HCT116 (cell line): ENCODE measurements around the gene NFATC3. TPM values are rescaled to one million over a fixed set of nuclear protein-coding genes. Genes with fewer than 3 reads are reported as not detected.

Experiments used
- ATAC-seq: fragments of 200-7000 bp; cut with Tn5 transposase; 2 replicates; pipeline ENCODE4 v1.9.1; 2020; ENCODE audit warnings: mild to moderate bottlenecking, moderate library complexity
- BruUV-seq: library from RNA; stranded (reverse); fragments of 400-500 nt; replicated peaks from 2 replicates; lab custom pipeline; 2021; lab: Mats Ljungman, UMichigan
- CTCF ChIA-PET: fragments of 300-600 bp; sonication (Branson Sonifier 250); formaldehyde crosslinking; loops from one replicate; lab custom pipeline; 2021; ENCODE audit warnings: antibody characterized with exemption; lab: Charles Lee
- POLR2A ChIA-PET: fragments of 300-600, 350-600 bp; sonication (Branson Sonifier 250); formaldehyde crosslinking; loops from one replicate; lab custom pipeline; 2021; ENCODE audit warnings: antibody characterized with exemption; lab: Charles Lee
- RAD21 ChIA-PET, 2 experiments: fragments of 300-600 bp; sonication (Branson Sonifier 250); formaldehyde crosslinking; loops; one replicate each; lab custom pipeline; 2023; ENCODE audit warnings: low total read pairs in 2 of 2; ENCODE audit not compliant: uncharacterized antibody in 2 of 2, unreplicated experiment in 2 of 2, low non-redundant PET in 1 of 2; lab: Charles Lee
- DNase-seq: peaks from one replicate; pipeline ENCODE4 v3.0.0-alpha.2; 2010; ENCODE audit warnings: low read depth, low spot score
- H2AFZ ChIP-seq: fragments of 200-600 bp; shearing (Covaris generic), sonication (generic); 2 replicates; pipeline ENCODE4 v1.6.1; 2017; ENCODE audit warnings: low read depth, mixed run types, mixed read lengths, antibody characterized with exemption, low read length; ENCODE audit not compliant: poor library complexity, severe bottlenecking
- H3K27ac ChIP-seq: 2 replicates; pipeline ENCODE4 v1.5.1; 2012; ENCODE audit warnings: low read depth, low read length
- H3K27me3 ChIP-seq: fragments of 200-600 bp; sonication (generic); 2 replicates; pipeline ENCODE4 v1.6.1; 2016; ENCODE audit warnings: mixed run types, low read length, mixed read lengths; ENCODE audit not compliant: insufficient read depth
- H3K36me3 ChIP-seq, 2 experiments: fragments of 200-500 bp in 1 of 2; fragments of 200-600 bp in 1 of 2; sonication (Bioruptor generic) in 1 of 2; sonication (generic) in 1 of 2; 2 replicates each; pipeline versions ENCODE4 v1.5.1 to v1.6.1; 2014 to 2016; ENCODE audit warnings: low read length in 2 of 2, inconsistent platforms in 1 of 2, mixed read lengths in 1 of 2, mixed run types in 1 of 2; ENCODE audit not compliant: insufficient read depth in 2 of 2, control insufficient read depth in 1 of 2
- H3K4me1 ChIP-seq, 2 experiments: fragments of 200-600 bp in 1 of 2; sonication (generic) in 1 of 2; 2 replicates each; pipeline versions ENCODE4 v1.5.1 to v1.6.1; 2012 to 2017; ENCODE audit warnings: low read length in 2 of 2, inconsistent platforms in 1 of 2, mild to moderate bottlenecking in 1 of 2, mixed read lengths in 1 of 2, mixed run types in 1 of 2, moderate library complexity in 1 of 2; ENCODE audit not compliant: insufficient read depth in 2 of 2, control insufficient read depth in 1 of 2
- H3K4me2 ChIP-seq: fragments of 200-600 bp; sonication (generic); 2 replicates; pipeline ENCODE4 v1.6.1; 2017; ENCODE audit warnings: mixed run types, low read length, mixed read lengths
- H3K4me3 ChIP-seq, 2 experiments: fragments of 200-600 bp in 1 of 2; sonication (generic) in 1 of 2; replicated peaks in 1 of 2; 2 replicates each; pipeline ENCODE4 v1.5.1; 2011 to 2016; ENCODE audit warnings: low read length in 2 of 2, control low read depth in 1 of 2, low read depth in 1 of 2, mild to moderate bottlenecking in 1 of 2, mixed read lengths in 1 of 2, mixed run types in 1 of 2
- H3K79me2 ChIP-seq: fragments of 200-600 bp; sonication (generic); 2 replicates; pipeline ENCODE4 v1.6.1; 2017; ENCODE audit warnings: mild to moderate bottlenecking, mixed run types, low read length, moderate library complexity, mixed read lengths; ENCODE audit not compliant: insufficient read depth
- H3K9ac ChIP-seq: fragments of 200-600 bp; sonication (generic); 2 replicates; pipeline ENCODE4 v1.6.1; 2016; ENCODE audit warnings: low read length, mixed read lengths
- H3K9me2 ChIP-seq: fragments of 200-600 bp; sonication (generic), shearing (Covaris generic); 2 replicates; pipeline ENCODE4 v1.6.1; 2017; ENCODE audit warnings: mixed run types, mild to moderate bottlenecking, moderate library complexity; ENCODE audit not compliant: insufficient read depth
- H3K9me3 ChIP-seq, 2 experiments: fragments of 200-500 bp in 1 of 2; fragments of 200-600 bp in 1 of 2; sonication (Bioruptor generic) in 1 of 2; sonication (generic) in 1 of 2; 2 replicates each; pipeline ENCODE4 v1.6.1; 2014 to 2017; ENCODE audit warnings: low read length in 2 of 2, mixed read lengths in 2 of 2, inconsistent platforms in 1 of 2, low read depth in 1 of 2, mild to moderate bottlenecking in 1 of 2, mixed run types in 1 of 2, moderate library complexity in 1 of 2; ENCODE audit not compliant: control insufficient read depth in 1 of 2, insufficient read depth in 1 of 2
- H4K20me1 ChIP-seq: fragments of 200-600 bp; sonication (generic), shearing (Covaris generic); 2 replicates; pipeline ENCODE4 v1.6.1; 2017; ENCODE audit warnings: mixed run types, mild to moderate bottlenecking, moderate library complexity; ENCODE audit not compliant: insufficient read depth
- ATF3 ChIP-seq: IDR thresholded peaks from 2 replicates; pipeline ENCODE4 v1.6.1; 2012
- CBX3 ChIP-seq: IDR thresholded peaks from 2 replicates; pipeline ENCODE4 v1.6.1; 2012; ENCODE audit warnings: low read depth
- CEBPB ChIP-seq: IDR thresholded peaks from 2 replicates; pipeline ENCODE4 v1.6.1; 2012; ENCODE audit warnings: low read depth
- CTCF ChIP-seq, 3 experiments: fragments of 200-600 bp in 1 of 3; sonication (generic) in 1 of 3; IDR thresholded peaks in 2 of 3; conservative IDR thresholded peaks in 1 of 3; 2 replicates each; pipeline ENCODE4 v1.5.1; 2012 to 2017; ENCODE audit warnings: low read depth in 2 of 3, low read length in 2 of 3, antibody characterized with exemption in 1 of 3, borderline replicate concordance in 1 of 3, control low read depth in 1 of 3, mild to moderate bottlenecking in 1 of 3, mixed read lengths in 1 of 3, mixed run types in 1 of 3, moderate library complexity in 1 of 3; ENCODE audit not compliant: insufficient read depth in 1 of 3
- EGR1 ChIP-seq: IDR thresholded peaks from 2 replicates; pipeline ENCODE4 v1.6.1; 2012; ENCODE audit warnings: low read depth
- EZH2phosphoT487 ChIP-seq: fragments of 200-600 bp; IDR thresholded peaks from 2 replicates; pipeline ENCODE4 v1.6.1; 2018; ENCODE audit warnings: antibody characterized with exemption, borderline replicate concordance
- FOSL1 ChIP-seq: IDR thresholded peaks from 2 replicates; pipeline ENCODE4 v1.6.1; 2012; ENCODE audit warnings: low read depth
- JUND ChIP-seq: IDR thresholded peaks from 2 replicates; pipeline ENCODE4 v1.6.1; 2012
- MAX ChIP-seq: IDR thresholded peaks from 2 replicates; pipeline ENCODE4 v1.6.1; 2012
- POLR2A ChIP-seq: IDR thresholded peaks from 2 replicates; pipeline ENCODE4 v1.7.0; 2011; ENCODE audit warnings: borderline replicate concordance; ENCODE audit not compliant: insufficient read depth, insufficient read length; ENCODE audit errors: extremely low read depth
- RAD21 ChIP-seq: IDR thresholded peaks from 2 replicates; pipeline ENCODE4 v1.6.1; 2012; ENCODE audit warnings: low read depth, mild to moderate bottlenecking
- SIN3A ChIP-seq: IDR thresholded peaks from 2 replicates; pipeline ENCODE4 v1.6.1; 2012; ENCODE audit warnings: low read depth
- SP1 ChIP-seq: IDR thresholded peaks from 2 replicates; pipeline ENCODE4 v1.6.1; 2012; ENCODE audit warnings: low read depth
- SRF ChIP-seq: IDR thresholded peaks from 2 replicates; pipeline ENCODE4 v1.6.1; 2012; ENCODE audit warnings: low read depth
- TCF7L2 ChIP-seq: IDR thresholded peaks from 2 replicates; pipeline ENCODE4 v1.7.0; 2011; ENCODE audit warnings: borderline replicate concordance, inconsistent platforms; ENCODE audit not compliant: insufficient read depth, insufficient read length; ENCODE audit errors: extremely low read depth
- ZBTB33 ChIP-seq: IDR thresholded peaks from 2 replicates; pipeline ENCODE4 v1.6.1; 2011; ENCODE audit warnings: mild to moderate bottlenecking, low read length, moderate library complexity; ENCODE audit not compliant: insufficient replicate concordance; ENCODE audit errors: extremely low read depth
- ZFX ChIP-seq: fragments of 450-650 bp; IDR thresholded peaks from 2 replicates; pipeline ENCODE4 v1.6.1; 2017
- intact Hi-C: fragments of 100-400 bp; cut with micrococcal nuclease; formaldehyde crosslinking; loops from 2 replicates; pipeline ENCODE4 v1.10.0; 2022
- total RNA-seq: library from RNA; stranded (reverse); gene quantifications from one replicate; pipeline ENCODE4 v1.2.1, GENCODE V29; 2021; ENCODE audit not compliant: unreplicated experiment

Gene NFATC3
- total RNA-seq, 1 experiment from 2014 or later, result 25.6 TPM

DNA sequence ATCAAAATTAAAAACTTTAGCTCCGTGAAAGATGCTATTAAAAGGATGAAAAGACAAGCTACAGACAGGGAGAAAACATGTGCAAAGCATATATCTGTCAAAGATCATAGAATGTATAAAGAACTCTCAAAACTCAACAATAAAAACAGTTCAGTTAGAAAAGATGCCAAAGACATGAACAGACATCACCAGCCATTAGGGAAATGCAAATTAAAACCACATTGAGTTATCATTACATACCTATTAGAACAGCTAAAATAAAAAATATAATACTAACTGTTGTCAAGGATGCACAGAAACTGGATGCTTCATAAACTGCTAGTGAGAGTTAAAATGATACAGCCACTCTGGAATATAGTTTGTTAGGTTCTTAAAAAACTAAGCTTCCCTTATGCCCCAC, 58.8 kb downstream of the NFATC3 start (continued):
- TF ChIP-seq SIN3A (no peak), FOSL1 (no peak)

- no TSS peak for BruUV-seq
- TF ChIP-seq TCF7L2 (no peak), SIN3A (no peak), ATF3 (no peak), CEBPB (no peak), SRF (no peak), ZBTB33 (no peak), CBX3 (no peak), ZFX (no peak), EZH2phosphoT487 (no peak), JUND (no peak), FOSL1 (no peak), CTCF (IDR thresholded peaks at IDR 0.05 in 2 of 3, conservative IDR thresholded peaks at IDR 0.05 in 1 of 3; ENCODE audit: borderline replicate concordance in 1 of 3, insufficient read depth in 1 of 3, low read depth in 2 of 3, low read length in 2 of 3) (no peak), MAX (no peak), EGR1 (no peak), SP1 (no peak), RAD21 (no peak), POLR2A (no peak)
- Histone ChIP-seq H3K4me1 (peaks cover 8 to 15% of the 10 kb centered on the region in 2 experiments), H3K79me2 (peaks cover 6% of the 10 kb centered on the region; the same call in 1 of the 2 replicates), H3K27me3 (no peaks in the 10 kb centered on the region), H3K27ac (no peak overlapping the region), H2AFZ (no peak overlapping the region), H3K4me3 (no peak overlapping the region), H3K4me2 (no peak overlapping the region), H3K9me3 (no peaks in the 10 kb centered on the region), H3K36me3 (no peaks in the 10 kb centered on the region), H3K9me2 (no peaks in the 10 kb centered on the region), H4K20me1 (no peaks in the 10 kb centered on the region), H3K9ac (no peak overlapping the region)
- POLR2A ChIA-PET, result no interaction called here
- DNase-seq (no peak), ATAC-seq (no peak)
- intact Hi-C loops, result no loop called here
- RAD21 ChIA-PET, result no interaction called here
- CTCF ChIA-PET, result no interaction called here
Measured at GRCh38 chr16:68146585-68146984, 61.4 kb downstream of the NFATC3 start.
